ENCODE measurements around the gene EHD3. TPM values are rescaled to one million over a fixed set of nuclear protein-coding genes. Genes with fewer than 3 reads are reported as not detected.

EHD3 gene
- total RNA-seq, 1 donor from 2014 or later: 8.0 TPM

- TF ChIP-seq CTCF (IDR thresholded peaks at IDR 0.05; ENCODE audit: unreplicated experiment): no peak
- no peak for DNase-seq (ENCODE audit: low spot score)
- Mint-ChIP-seq H3K27me3 (ENCODE audit: unreplicated experiment) (no peaks in the 10 kb centered on the region), H3K4me3 (ENCODE audit: unreplicated experiment) (no peak overlapping the region), H3K4me1 (ENCODE audit: unreplicated experiment) (no peaks in the 10 kb centered on the region), H3K36me3 (ENCODE audit: low read depth, unreplicated experiment) (peaks cover 8% of the 10 kb centered on the region), H3K27ac (ENCODE audit: unreplicated experiment) (no peak overlapping the region), H3K9me3 (ENCODE audit: unreplicated experiment) (no peaks in the 10 kb centered on the region)
Observed at GRCh38 chr2:31244101-31244500, 10.1 kb downstream of the EHD3 start.

GRCh38 chr2:31246184-31246852 is 12.4 kb downstream of the EHD3 start:
- no peak for TF ChIP-seq CTCF (IDR thresholded peaks at IDR 0.05; ENCODE audit: unreplicated experiment)
- no peak for DNase-seq (ENCODE audit: low spot score)
- Mint-ChIP-seq H3K27ac (ENCODE audit: unreplicated experiment) (no peak overlapping the region), H3K27me3 (ENCODE audit: unreplicated experiment) (peaks cover 2% of the 10 kb centered on the region), H3K4me3 (ENCODE audit: unreplicated experiment) (no peak overlapping the region), H3K4me1 (ENCODE audit: unreplicated experiment) (peaks cover 4% of the 10 kb centered on the region), H3K9me3 (ENCODE audit: unreplicated experiment) (no peaks in the 10 kb centered on the region), H3K36me3 (ENCODE audit: low read depth, unreplicated experiment) (peaks cover 8% of the 10 kb centered on the region)

- no peak for TF ChIP-seq CTCF (IDR thresholded peaks at IDR 0.05; ENCODE audit: unreplicated experiment)
- no peaks in the 10 kb centered on the region for H3K9me3 Mint-ChIP-seq (ENCODE audit: unreplicated experiment)
- peaks cover 4% of the 10 kb centered on the region for H3K4me1 Mint-ChIP-seq (ENCODE audit: unreplicated experiment)
- H3K4me3 Mint-ChIP-seq (ENCODE audit: unreplicated experiment): no peak overlapping the region
- no peak for DNase-seq (ENCODE audit: low spot score)
- peaks cover 13% of the 10 kb centered on the region for H3K36me3 Mint-ChIP-seq (ENCODE audit: low read depth, unreplicated experiment)
- H3K27me3 Mint-ChIP-seq (ENCODE audit: unreplicated experiment): peaks cover 3% of the 10 kb centered on the region
- no peak overlapping the region for H3K27ac Mint-ChIP-seq (ENCODE audit: unreplicated experiment)
Observed at GRCh38 chr2:31247711-31248110, 13.8 kb downstream of the EHD3 start.

- peaks cover 3% of the 10 kb centered on the region for H3K27me3 Mint-ChIP-seq (ENCODE audit: unreplicated experiment)
- H3K9me3 Mint-ChIP-seq (ENCODE audit: unreplicated experiment): no peaks in the 10 kb centered on the region
- no peak for TF ChIP-seq CTCF (IDR thresholded peaks at IDR 0.05; ENCODE audit: unreplicated experiment)
- H3K27ac Mint-ChIP-seq (ENCODE audit: unreplicated experiment): no peak overlapping the region
- peaks cover 13% of the 10 kb centered on the region for H3K36me3 Mint-ChIP-seq (ENCODE audit: low read depth, unreplicated experiment)
- H3K4me3 Mint-ChIP-seq (ENCODE audit: unreplicated experiment): no peak overlapping the region
- no peak for DNase-seq (ENCODE audit: low spot score)
- peaks cover 4% of the 10 kb centered on the region for H3K4me1 Mint-ChIP-seq (ENCODE audit: unreplicated experiment)
Observed at GRCh38 chr2:31248139-31248538, 14.2 kb downstream of the EHD3 start.

GRCh38 chr2:31249009-31249690 is 15.2 kb downstream of the EHD3 start:
- no peak for TF ChIP-seq CTCF (IDR thresholded peaks at IDR 0.05; ENCODE audit: unreplicated experiment)
- Mint-ChIP-seq H3K4me1 (ENCODE audit: unreplicated experiment) (peaks cover 8% of the 10 kb centered on the region), H3K27me3 (ENCODE audit: unreplicated experiment) (peaks cover 3% of the 10 kb centered on the region), H3K36me3 (ENCODE audit: low read depth, unreplicated experiment) (peaks cover 13% of the 10 kb centered on the region), H3K9me3 (ENCODE audit: unreplicated experiment) (no peaks in the 10 kb centered on the region), H3K27ac (ENCODE audit: unreplicated experiment) (no peak overlapping the region), H3K4me3 (ENCODE audit: unreplicated experiment) (no peak overlapping the region)
- DNase-seq (ENCODE audit: low spot score): no peak

Measured in endothelial cell (in vitro differentiated cells).